CD4-positive, alpha-beta T cell treated with Interleukin-17A for 4 hours (primary cell): ENCODE measurements around the gene RB1.
A peak's percentile ranks its signal among the peaks of the same experiment; 100 is the strongest.

Experiments used
- DNase-seq: peaks from one replicate; pipeline ENCODE4 v3.0.0-alpha.2; 2020; ENCODE audit warnings: mixed read lengths

Gene RB1

DNA sequence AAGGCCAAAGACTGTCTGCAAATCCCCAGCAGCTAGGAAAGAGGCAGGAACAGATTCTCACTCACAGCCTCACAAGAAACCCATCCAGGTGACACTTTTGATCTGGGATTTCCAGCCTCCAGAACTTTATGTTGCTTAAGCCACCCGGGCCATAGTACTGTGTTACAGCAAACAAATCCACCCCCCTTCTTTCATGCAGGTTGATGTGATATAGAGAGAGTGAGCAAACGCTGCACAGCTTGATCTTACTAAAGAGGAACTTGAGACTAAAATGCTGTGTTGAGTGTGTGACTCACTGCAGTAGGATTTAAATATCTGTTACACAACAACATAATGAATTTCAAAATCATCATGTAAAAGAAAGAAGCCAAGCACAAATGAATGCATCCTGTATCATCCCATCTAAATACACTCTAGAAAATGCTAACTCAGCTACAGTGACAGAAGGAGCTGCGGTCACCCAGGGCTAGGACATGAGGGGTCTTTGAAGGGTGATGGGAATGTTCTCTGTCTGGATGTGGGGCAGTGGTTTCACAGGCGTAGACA lies 197.2 kb downstream of the RB1 start:
- no peak for DNase-seq

DNA sequence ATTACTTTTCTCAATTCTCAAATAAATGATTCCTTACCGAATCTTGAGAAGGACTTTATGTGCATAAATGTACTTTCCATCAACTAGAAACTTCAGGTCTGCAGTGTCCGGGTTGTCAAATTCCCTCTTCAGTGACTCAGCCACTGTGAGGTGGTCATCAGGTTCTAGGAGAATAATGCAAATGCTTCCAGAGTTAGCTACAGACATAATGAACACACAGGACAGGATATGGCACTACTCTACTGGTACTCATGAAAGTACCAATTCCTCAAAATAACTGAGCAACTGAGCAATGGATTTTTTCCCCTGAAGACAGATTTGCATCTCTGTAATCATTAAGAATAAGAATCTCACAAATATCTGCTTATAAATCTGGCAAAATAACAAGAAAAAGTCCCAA lies 198.2 kb downstream of the RB1 start:
- DNase-seq, result no peak

DNA sequence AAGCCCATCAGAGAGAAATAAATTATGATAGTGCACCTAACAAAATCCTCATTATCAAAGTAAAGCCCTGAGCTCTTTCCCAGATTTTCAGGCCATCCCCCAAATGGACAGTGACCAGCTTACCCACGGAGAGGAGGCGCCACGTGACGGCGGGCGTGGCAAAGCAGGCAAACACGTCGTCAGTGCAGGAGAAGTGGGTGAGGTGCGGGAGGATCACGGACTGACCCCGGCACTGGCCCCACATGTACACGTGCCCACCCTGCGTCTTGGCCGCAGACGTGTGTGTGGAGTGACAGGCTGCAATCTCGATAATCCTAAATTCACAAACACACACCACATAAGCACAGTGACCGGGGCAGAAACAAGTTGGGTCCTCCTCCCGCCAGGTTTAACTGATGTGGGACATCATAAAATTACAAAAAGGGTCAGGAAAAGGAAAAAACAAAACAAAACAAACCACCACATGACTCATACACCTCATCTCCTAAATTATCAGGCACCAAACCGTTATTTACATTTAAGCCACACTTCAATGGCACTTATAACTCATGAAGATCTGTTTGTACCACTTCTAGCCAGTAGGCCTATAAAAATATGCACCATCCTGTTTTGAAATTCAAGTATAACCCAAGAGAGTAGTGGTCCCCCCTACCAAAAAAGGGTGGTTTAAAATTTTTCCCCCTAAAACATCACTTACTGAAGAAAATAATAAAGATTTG lies 199.2 kb downstream of the RB1 start:
- DNase-seq, result no peak

DNA sequence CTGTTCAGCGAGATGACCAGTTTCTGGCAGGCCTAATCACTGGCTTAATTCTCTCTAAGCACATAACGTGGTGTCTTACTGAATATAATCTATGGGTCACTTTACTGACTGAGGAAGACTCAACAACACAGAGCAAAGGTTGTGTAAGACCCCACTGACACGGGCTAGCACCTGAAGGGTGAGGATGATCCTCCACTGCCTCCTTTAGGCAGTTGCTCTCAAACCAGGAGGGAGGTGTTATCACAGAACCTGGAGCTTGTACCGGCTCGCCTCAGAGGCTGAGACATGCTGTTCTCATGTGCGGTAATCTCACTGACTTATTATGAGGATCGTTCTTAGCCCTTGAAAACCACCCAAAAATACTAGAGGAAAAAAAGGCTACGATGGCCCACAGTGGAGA lies 201.1 kb downstream of the RB1 start:
- DNase-seq, result peak; percentile 26

DNA sequence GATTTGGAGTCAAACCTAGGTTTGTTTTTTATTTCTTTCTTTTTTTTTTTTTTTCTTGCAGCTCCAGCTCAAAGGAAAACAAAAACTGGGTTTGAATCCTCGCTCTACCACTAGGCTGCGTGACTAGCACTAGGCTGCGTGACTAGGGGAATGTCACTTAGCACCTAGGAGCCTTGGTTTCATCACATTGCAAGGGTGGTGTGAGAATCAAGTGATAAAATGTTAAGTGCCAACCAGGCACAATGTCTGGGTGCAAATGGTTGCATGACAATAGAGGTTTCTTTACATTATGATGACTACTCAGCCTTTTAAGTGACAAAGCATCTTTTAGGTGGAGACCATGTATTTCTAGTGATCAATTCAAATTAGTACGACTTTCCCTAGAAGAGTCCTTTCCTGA lies 201.5 kb downstream of the RB1 start:
- DNase-seq, result peak; percentile 43

DNA sequence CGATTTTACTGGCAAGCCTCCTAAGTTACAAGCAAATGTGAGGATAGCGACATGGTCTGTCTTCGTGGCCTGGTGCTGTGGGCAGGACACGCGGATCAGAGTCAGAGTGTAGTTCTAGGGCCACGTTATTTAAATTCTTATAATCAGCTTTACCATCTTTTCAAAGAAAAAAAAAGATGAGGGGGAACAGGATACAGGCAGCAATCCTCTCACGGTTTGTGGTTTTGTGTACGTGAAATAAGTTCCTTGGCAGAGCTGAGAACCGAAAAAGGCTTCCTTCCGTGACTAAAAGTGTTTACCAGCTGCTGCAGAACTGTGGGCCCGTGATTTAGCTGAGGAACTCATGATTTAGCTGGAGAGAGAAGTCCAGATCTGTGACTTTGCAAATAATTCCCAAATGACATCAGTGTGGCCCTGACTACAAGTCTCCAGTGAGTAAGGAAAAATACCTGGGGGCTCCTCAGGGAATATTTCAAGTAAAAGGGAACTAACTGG lies 202.1 kb downstream of the RB1 start:
- peak; percentile 72 for DNase-seq

DNA sequence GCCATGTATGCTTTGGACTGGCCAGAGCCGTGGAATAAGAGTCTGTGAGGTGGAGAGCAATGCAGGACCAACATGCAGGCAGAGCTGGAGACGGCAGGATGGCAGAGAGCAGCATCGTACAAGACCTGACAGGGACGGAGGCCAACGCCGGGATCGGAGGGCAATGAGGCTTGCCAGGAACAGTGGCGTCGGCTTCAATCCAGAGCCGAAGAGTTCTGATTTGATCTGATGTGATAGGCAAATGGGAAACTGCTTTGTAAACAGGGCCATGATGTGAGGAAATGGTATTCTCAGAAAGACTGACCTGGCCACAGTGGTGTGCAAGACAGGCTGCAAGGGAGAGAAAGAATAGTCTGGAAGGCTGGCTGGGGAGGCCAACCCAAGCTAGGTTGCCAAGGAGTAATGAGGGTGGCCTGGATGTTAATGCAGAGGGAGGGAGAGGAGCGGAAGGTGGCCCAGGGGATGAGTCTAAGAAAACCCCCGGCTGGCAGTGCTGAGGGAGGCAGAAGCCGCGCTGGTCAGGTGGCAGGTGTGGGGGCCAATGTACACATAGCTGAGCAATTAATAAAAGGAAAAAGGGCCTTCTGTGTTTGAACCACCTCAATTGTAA lies 202.6 kb downstream of the RB1 start:
- peak; percentile 23 for DNase-seq

DNA sequence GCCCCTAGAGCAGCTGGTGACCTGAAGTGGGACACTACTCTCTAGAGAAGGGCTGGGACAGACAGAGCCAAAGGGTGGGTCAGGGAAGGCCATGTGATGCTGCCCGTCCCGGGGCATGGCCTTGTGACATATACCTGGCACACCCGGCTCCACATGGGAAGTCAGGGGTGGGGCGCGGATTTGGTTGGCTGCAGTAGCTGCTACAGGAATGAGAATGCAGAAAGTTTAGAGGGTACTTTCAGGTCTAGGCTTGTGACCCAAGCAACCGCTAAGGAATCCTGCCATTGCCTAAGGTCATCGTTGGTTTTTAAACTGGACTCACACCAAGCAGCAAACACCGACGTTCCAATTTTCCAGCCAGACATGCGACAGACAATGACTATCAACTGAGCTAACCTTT lies 203.5 kb downstream of the RB1 start:
- no peak for DNase-seq

DNA sequence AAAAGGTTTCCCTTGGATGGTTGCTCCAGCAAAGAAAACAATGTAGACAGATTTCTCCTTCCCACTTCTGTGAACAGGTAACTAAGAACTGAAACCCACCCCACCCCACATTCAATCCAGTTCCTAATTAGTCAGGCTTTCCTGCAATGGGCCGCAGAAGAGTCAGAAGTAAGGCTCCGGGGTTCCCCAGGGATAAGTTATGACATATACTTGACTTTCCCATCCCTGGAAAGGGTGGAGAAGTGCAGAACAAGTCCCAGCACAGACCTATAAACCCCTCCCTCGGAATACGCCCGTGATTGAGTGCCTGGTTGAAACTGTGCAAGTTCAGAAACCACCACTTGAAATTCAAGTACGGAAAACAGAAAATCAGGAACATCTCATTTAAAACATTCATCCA lies 204.5 kb downstream of the RB1 start:
- no peak for DNase-seq

DNA sequence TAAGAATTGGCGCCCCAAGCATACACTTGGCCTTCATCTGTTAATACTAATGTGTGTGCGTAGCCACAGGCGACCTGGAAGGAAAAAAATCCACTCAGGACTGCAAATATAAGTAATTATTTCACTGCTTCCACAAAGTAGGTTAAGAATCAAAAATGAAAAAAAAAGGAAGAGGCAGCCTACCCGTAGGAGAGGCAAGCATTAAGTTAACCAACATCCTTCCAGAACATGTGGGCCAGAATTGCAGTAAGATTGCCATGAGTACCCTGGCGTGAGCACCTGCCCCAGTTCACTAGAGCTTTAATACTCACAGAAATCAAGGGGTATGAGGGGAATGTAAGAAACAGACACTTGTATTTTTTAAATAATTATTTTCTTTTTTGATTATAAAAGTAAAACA lies 207.1 kb downstream of the RB1 start:
- DNase-seq, result no peak

DNA sequence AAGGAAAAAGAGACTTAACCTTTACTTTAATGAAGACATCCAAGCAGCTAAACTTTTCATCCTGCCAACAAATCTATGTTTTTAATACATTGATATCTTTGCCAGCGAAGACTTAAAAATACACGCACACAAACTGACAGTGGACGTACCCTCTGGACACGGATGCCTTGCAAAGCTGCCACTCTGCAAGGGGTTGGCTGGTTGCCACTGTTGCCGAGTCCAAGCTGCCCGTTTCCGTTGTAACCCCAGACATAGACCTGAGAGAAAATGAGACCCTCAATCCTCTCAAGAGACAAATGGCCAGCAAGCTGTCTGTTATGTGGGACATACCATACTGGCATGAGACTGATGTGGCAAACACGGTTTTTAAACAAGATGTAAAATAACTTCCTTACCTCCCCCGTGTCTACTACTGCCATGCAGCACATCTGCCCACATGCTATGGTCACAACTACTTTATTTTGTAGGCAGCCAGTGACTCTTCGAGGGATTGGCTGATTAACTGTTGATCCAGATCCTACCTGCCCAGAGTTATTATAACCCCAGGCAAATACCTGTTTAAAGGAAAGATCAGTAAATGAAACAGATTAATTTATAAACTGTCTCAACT lies 208.2 kb downstream of the RB1 start:
- DNase-seq, result no peak

DNA sequence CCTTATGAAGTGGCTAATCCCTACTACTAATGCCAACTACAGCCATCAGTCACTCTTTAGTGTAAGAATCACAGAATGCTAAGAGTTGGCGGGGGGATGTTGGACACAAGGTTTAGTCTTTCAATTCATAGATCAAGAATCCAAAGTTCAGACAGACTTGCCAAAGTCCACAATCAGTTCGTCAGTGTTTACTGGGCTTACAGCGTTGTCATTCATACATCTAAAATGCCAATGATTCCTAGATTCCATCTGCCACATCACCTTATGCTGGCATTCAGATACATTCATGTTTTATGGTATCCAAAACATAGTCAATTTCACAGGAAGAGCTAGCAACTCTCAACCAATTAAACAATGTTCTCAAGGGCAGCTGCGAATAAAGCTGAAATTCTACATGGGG lies 211.2 kb downstream of the RB1 start:
- no peak for DNase-seq

DNA sequence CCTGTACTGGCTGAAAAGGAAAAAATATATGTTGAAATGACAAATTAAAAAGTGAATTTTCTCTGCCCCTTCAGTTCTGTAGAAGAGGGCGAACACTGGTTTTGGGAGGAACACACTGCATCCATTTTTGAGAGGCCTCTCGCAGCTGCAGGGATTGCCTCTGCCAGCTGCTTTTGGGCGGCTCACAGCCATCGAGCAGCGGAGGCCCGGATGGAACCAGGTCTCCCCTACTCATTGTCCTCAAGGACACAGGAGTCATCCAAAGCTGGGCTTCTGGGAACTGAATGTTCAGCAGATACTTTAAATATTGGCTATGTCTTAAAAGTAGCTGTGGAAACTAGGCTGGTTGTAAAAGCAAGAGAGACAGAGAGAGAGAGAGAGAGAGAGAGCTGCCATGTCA lies 212.2 kb downstream of the RB1 start:
- DNase-seq, result no peak

DNA sequence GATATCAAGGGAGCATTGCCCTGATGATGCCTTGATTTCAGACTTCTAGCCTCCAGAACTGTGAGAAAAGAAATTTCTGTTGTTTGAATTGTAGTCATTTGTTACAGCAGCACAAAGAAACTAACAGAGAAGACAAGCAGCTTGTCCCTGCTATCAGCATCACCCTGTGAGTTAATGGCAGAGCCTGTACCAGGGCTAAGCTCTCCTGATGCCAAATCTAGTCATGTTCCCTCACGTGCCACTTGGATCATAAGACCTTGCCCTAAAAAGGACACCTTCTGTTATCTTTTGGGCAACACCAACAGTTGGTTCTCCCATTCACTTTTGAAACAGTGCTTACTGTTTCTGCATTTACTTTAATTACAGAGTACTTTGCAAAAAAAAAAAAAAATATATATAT lies 214.5 kb downstream of the RB1 start:
- DNase-seq, result no peak

DNA sequence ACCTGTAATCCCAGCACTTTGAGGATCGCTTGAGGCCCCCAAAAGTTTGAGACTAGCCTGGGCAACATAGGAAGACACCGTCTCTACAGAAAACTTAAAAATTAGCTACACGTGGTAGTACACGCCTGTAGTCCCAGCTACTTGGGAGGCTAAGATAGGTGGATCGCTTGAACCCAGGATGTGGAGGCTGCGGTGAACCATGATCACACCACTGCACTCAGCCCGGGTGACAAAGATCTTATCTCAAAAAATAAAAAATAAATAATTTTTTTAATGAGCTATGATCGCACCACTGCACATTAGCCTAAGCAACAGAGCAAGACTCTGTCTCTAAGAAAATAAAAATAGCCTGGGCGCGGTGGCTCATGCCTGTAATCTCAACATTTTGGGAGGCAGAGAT lies 222.7 kb downstream of the RB1 start:
- DNase-seq, result peak; percentile 20

DNA sequence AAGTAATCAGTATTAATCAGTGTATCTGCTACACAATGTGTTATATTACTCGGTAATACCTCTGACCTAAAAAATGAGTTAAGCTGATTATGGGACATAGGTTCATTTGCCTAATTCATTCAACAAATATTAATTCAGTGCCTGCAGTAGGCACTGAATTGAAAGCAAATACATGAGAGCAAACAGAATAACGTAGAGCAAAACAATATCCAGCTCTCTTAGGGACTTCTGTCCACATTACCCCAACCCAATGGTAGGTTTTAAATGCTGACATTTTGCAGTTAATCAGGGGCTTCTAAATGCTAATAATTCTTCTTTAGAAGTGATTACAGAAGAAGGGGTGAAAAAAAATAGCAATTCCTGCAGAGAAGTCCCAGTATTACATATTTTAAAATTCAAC lies 224.4 kb downstream of the RB1 start:
- DNase-seq, result no peak

DNA sequence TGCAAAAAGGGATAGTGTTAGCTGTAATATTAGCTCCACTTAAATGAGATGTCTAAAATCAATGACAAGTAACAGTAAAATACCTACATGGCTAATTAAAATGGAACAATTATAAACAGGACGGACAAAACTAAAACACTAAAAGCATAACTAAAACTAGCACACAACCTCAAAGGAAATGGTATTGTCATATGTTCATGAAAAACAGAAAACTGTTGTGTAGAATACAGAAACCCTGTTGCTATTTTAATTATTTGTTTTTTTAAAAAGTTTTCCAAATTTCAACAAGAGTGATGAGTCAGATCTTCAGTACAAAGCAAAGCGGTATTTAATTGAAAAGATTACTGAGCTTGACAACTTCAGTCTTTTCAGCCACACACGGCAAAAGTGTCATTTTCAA lies 225.2 kb downstream of the RB1 start:
- DNase-seq, result no peak

DNA sequence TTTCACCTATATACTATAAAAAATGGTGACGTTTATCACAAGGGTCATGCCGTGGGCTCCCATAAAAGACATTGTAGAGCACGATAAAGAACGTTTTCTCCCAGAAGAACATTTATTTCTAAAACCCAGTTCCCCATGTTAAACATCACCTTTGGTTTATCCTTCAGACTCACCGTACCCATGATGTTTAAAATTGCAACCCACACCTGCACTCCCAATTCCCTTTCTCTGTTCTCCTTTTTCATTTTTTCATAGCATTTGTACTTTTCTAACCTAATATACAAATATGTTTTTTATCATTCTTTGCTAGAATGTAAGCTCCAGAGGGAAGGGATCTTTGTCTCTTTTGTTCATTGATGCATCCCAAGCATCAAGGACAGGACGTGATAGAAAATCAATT lies 227.3 kb downstream of the RB1 start:
- DNase-seq, result no peak
